Mammary epithelial cell (primary cell): ENCODE data around the gene IL18R1.

Source experiments
- CTCF ChIP-seq, 2 donors: IDR thresholded peaks in 1 of 2; conservative IDR thresholded peaks in 1 of 2; 2 replicates each; pipeline ENCODE4 v1.5.1; 2011 to 2012; ENCODE audit warnings: inconsistent platforms in 2 of 2, low read length in 2 of 2, mild to moderate bottlenecking in 2 of 2, control low read depth in 1 of 2, low read depth in 1 of 2; ENCODE audit not compliant: insufficient read depth in 1 of 2; ENCODE audit errors: extremely low read depth in 1 of 2
- EZH2 ChIP-seq: IDR thresholded peaks from 2 replicates; pipeline ENCODE4 v1.6.1; 2012; ENCODE audit warnings: low read length, inconsistent platforms, borderline replicate concordance

GRCh38 chr2:102366406-102367112 is 11.0 kb downstream of the IL18R1 start:
- TF ChIP-seq CTCF (conservative IDR thresholded peaks at IDR 0.05 in 1 of 2, IDR thresholded peaks at IDR 0.05 in 1 of 2; ENCODE audit: extremely low read depth in 1 of 2, insufficient read depth in 1 of 2, low read depth in 1 of 2, low read length in 2 of 2): no peak
- no peak for TF ChIP-seq EZH2
